Ovary (tissue), 9 donors: ENCODE results near the gene PPP1R1B. TPM values are rescaled to one million over a fixed set of nuclear protein-coding genes. Genes with fewer than 3 reads are reported as not detected.

Experiments
- DNase-seq, 5 donors: peaks; one replicate each; pipeline ENCODE4 v3.0.0-alpha.2; 2019 to 2020
- H3K27ac ChIP-seq, 2 donors: fragments of 200-600 bp; one replicate each; pipeline versions ENCODE4 v1.5.1 to v1.8.0; 2019 to 2022
- H3K27me3 ChIP-seq: fragments of 200-600 bp; one replicate; pipeline ENCODE4 v1.8.0; 2022
- H3K36me3 ChIP-seq: fragments of 200-600 bp; sonication (generic); one replicate; pipeline ENCODE4 v1.5.1; 2019
- H3K4me1 ChIP-seq: one replicate; pipeline ENCODE4 v1.8.1; 2013; ENCODE audit warnings: mild to moderate bottlenecking, moderate library complexity; ENCODE audit not compliant: insufficient read depth
- H3K4me3 ChIP-seq: fragments of 200-600 bp; sonication (generic); one replicate; pipeline ENCODE4 v1.5.1; 2017
- H3K9me3 ChIP-seq, 2 donors: fragments of 200-600 bp in 1 of 2; sonication (generic) in 1 of 2; one replicate each; pipeline versions ENCODE4 v1.5.1 to v1.8.1; 2013 to 2019; ENCODE audit warnings: mild to moderate bottlenecking in 1 of 2, moderate library complexity in 1 of 2
- EP300 ChIP-seq: sonication (generic); formaldehyde crosslinking; IDR thresholded peaks from one replicate; pipeline ENCODE4 v1.6.1; 2017; ENCODE audit warnings: antibody characterized with exemption
- POLR2A ChIP-seq: fragments of 450-650 bp; IDR thresholded peaks from one replicate; pipeline ENCODE4 v1.6.1; 2017; ENCODE audit warnings: antibody characterized with exemption, mild to moderate bottlenecking, moderate library complexity
- WGBS, 3 donors: extraction: QIAGEN DNeasy Blood & Tissue Kit in 1 of 3; methylation state at CpG; one replicate each; pipeline versions ENCODE4 v1.1.5 to v1.1.7; 2013 to 2017; 5-methylcytosine and 5-hydroxymethylcytosine counted together
- intact Hi-C, 4 donors: fragments of 100-400 bp; cut with DNase I; formaldehyde crosslinking; loops; one replicate each; pipeline versions ENCODE4 v1.11.0 to v1.15.1; 2022 to 2023
- polyA plus RNA-seq, 2 donors: library from polyadenylated mRNA; stranded (reverse); fragments of 200-250 nt in 1 of 2; fragments of 350-450 nt in 1 of 2; fragmentation: Illumina TruSeq in 1 of 2; extraction: RNeasy Lipid Tissue Mini Kit (QIAGEN cat#74804) in 1 of 2; gene quantifications; one replicate each; pipeline ENCODE4 v1.2.3, GENCODE V29; 2013 to 2014
- total RNA-seq, 7 donors: library from RNA; depleted of rRNA in 2 of 7; stranded (reverse); fragments of >200 nt in 2 of 7; fragmentation: NEBNext Ultra II Directional in 3 of 7; extraction: Animal tissue kit (Norgen Biotek cat#: 25700) in 3 of 7; gene quantifications; one replicate each; pipeline versions ENCODE4 v1.1.0 to v1.2.4, GENCODE V29; 2016 to 2023
- TF ChIP-seq, protein P1 (sequence below), 3 donors: fragments of 450-650 bp in 2 of 3; fragments of 200-600 bp in 1 of 3; IDR thresholded peaks; one replicate each; pipeline versions ENCODE4 v1.5.1 to v1.8.0; 2016 to 2022; ENCODE audit warnings: antibody characterized with exemption in 3 of 3, mild to moderate bottlenecking in 1 of 3
- donor health status: DM: no; HTN: no; CAD: no; lungs with moderate emphysema.
- donor health status: DM: no; HTN: no; CAD: no.
- donor health status: Bipolar disorder and iron deficiency.
- donor health status: DM: yes; HTN: yes; CAD: no.
- donor health status: DM: no; HTN: no; CAD: no.
- donor health status: DM: yes; HTN: yes; CAD: no.

Gene PPP1R1B
- total and polyA plus RNA-seq, 9 donors: 0.43 to 23.0 (median 10.1) TPM

GRCh38 chr17:39676198-39676819, 49.6 kb downstream of the PPP1R1B start:
- Histone ChIP-seq H3K4me1 (no peaks in the 10 kb centered on the region), H3K27ac (no peak overlapping the region), H3K27me3 (no peaks in the 10 kb centered on the region), H3K36me3 (no peaks in the 10 kb centered on the region), H3K4me3 (no peak overlapping the region), H3K9me3 (no peaks in the 10 kb centered on the region)
- 72 to 76% (median 74%) methylated on average over 7 of the region's 7 CpGs for WGBS, 3 donors
- intact Hi-C loops: no loop called here
- peak in 1 of 5 donors; percentile 48 for DNase-seq
- TF ChIP-seq POLR2A: no peak
- no peak for TF ChIP-seq EP300
- TF ChIP-seq, protein P1, sequence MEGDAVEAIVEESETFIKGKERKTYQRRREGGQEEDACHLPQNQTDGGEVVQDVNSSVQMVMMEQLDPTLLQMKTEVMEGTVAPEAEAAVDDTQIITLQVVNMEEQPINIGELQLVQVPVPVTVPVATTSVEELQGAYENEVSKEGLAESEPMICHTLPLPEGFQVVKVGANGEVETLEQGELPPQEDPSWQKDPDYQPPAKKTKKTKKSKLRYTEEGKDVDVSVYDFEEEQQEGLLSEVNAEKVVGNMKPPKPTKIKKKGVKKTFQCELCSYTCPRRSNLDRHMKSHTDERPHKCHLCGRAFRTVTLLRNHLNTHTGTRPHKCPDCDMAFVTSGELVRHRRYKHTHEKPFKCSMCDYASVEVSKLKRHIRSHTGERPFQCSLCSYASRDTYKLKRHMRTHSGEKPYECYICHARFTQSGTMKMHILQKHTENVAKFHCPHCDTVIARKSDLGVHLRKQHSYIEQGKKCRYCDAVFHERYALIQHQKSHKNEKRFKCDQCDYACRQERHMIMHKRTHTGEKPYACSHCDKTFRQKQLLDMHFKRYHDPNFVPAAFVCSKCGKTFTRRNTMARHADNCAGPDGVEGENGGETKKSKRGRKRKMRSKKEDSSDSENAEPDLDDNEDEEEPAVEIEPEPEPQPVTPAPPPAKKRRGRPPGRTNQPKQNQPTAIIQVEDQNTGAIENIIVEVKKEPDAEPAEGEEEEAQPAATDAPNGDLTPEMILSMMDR (IDR thresholded peaks at IDR 0.05): no peak

- Histone ChIP-seq H3K9me3 (no peaks in the 10 kb centered on the region), H3K27ac (no peak overlapping the region), H3K4me1 (no peaks in the 10 kb centered on the region), H3K36me3 (no peaks in the 10 kb centered on the region), H3K4me3 (no peak overlapping the region), H3K27me3 (no peaks in the 10 kb centered on the region)
- WGBS, 3 donors: 79 to 85% (median 82%) methylated on average over 8 of the region's 8 CpGs
- TF ChIP-seq, protein P1 (IDR thresholded peaks at IDR 0.05): no peak
- TF ChIP-seq POLR2A (no peak), EP300 (no peak)
- intact Hi-C loops: no loop called here
- DNase-seq: no peak
Measured at GRCh38 chr17:39677072-39677471, 50.3 kb downstream of the PPP1R1B start.

GRCh38 chr17:39677542-39678339, 51.0 kb downstream of the PPP1R1B start:
- no peak overlapping the region for H3K27ac ChIP-seq
- no peaks in the 10 kb centered on the region for H3K36me3 ChIP-seq
- no peaks in the 10 kb centered on the region for H3K9me3 ChIP-seq
- WGBS, 3 donors: 61 to 67% (median 65%) methylated on average over 13 of the region's 13 CpGs
- no peak for DNase-seq
- no peak overlapping the region for H3K4me3 ChIP-seq
- intact Hi-C loops: no loop called here
- TF ChIP-seq EP300 (no peak), POLR2A (no peak)
- TF ChIP-seq, protein P1 (IDR thresholded peaks at IDR 0.05): no peak
- no peaks in the 10 kb centered on the region for H3K4me1 ChIP-seq
- no peaks in the 10 kb centered on the region for H3K27me3 ChIP-seq

DNA sequence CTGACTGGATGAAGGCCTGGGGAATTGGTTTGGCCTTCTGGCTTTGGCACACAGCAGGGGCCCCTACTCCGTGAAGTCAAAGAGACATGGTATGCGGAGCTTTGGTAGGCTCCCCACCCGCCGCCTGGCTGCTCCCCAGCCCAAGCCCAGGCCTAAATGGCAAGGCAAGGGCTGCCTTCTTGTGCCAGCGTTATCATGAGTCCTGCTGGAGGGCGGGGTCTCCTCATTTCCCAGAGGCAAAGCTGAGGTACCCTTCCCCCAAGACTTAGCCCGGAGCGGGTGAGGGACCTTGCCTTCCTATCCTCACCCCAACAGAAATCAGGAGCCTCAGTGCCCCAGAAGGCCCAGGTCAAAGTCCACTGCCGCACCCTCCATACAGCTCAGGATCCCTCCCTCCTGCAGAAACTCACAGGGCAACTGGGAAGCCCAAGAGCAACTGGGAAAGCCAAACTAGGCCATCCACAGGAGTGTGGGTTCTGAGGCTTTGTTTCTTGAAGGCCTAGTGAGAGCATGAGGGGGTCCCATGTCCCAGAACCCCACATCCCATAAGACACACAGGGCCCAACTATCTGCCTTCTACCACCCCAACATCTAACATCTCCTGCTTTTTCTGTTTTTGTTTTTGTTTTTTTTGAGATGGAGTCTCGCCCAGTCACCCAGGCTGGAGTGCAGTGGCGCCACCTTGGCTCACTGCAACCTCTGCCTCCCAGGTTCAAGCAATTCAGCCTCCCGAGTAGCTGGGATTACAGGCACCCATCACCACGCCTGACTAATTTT, 51.8 kb downstream of the PPP1R1B start:
- intact Hi-C loops: no loop called here
- no peaks in the 10 kb centered on the region for H3K4me1 ChIP-seq
- no peak for DNase-seq
- no peak overlapping the region for H3K4me3 ChIP-seq
- WGBS, 3 donors: 87 to 91% (median 89%) methylated on average over 13 of the region's 13 CpGs
- H3K27ac ChIP-seq: no peak overlapping the region
- no peaks in the 10 kb centered on the region for H3K36me3 ChIP-seq
- H3K27me3 ChIP-seq: no peaks in the 10 kb centered on the region
- TF ChIP-seq EP300: no peak
- TF ChIP-seq, protein P1 (IDR thresholded peaks at IDR 0.05): no peak
- no peak for TF ChIP-seq POLR2A
- no peaks in the 10 kb centered on the region for H3K9me3 ChIP-seq
